ENCODE measurements around the gene ASB6.

The ASB6 gene

DNA sequence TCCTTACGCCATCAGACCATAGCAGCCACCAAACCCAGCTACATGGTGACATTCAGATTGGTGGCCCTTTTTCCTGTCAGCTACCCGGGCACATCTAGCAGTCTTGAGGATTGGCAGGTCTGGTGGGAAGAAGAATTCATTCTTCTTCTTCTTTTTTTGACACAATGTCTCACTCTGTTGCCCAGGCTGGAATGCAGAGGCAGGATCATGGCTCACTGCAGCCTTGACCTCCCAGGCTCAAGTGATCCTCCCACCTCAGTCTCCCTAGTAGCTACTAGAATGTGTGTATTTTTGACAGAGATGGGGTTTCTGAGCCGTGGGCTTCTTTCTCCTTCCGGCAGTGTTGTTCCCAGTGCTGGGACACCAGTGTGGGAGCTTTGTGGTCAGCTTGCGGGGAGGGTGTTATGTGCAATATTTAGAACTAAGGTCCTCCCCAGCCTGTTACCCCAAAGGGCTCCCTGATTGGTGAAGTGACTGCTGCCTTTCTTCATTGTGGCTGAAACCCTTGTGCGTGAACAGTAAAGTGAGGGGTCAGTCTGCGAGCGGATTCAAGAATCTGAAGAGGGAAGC is 12.6 kb downstream of the ASB6 start:
- in situ Hi-C loops (cut with MboI; ENCODE audit: low sequenced_read_pairs, unreplicated experiment), result no loop called here
- no peak for DNase-seq (ENCODE audit: low spot score)
- TF ChIP-seq, protein P1, sequence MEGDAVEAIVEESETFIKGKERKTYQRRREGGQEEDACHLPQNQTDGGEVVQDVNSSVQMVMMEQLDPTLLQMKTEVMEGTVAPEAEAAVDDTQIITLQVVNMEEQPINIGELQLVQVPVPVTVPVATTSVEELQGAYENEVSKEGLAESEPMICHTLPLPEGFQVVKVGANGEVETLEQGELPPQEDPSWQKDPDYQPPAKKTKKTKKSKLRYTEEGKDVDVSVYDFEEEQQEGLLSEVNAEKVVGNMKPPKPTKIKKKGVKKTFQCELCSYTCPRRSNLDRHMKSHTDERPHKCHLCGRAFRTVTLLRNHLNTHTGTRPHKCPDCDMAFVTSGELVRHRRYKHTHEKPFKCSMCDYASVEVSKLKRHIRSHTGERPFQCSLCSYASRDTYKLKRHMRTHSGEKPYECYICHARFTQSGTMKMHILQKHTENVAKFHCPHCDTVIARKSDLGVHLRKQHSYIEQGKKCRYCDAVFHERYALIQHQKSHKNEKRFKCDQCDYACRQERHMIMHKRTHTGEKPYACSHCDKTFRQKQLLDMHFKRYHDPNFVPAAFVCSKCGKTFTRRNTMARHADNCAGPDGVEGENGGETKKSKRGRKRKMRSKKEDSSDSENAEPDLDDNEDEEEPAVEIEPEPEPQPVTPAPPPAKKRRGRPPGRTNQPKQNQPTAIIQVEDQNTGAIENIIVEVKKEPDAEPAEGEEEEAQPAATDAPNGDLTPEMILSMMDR (IDR thresholded peaks at IDR 0.05; ENCODE audit: borderline replicate concordance, control extremely low read depth, extremely low read depth, insufficient read depth, missing control alignments), result no peak

DNA sequence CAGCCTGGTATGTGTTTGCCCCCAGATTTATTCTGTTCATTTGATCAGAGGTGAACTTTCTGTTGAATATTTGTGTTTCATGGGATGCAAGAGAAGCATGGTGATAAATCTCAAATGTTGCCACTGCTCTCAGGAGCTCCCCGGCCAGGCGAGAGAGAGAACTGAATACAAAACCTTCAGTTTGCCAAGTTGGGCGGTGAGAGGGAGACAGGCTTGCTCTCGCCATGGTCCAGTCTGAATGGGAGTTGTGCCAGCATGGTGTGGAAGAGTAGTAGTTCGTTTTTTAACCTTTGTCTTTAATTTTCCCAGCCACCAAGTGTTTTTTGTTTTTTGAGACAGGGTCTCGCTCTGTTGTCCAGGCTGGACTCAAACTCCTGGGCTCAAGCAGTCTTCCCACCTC is 13.2 kb downstream of the ASB6 start:
- no peak for DNase-seq (ENCODE audit: low spot score)
- TF ChIP-seq, protein P1 (IDR thresholded peaks at IDR 0.05; ENCODE audit: borderline replicate concordance, control extremely low read depth, extremely low read depth, insufficient read depth, missing control alignments), result no peak
- in situ Hi-C loops (cut with MboI; ENCODE audit: low sequenced_read_pairs, unreplicated experiment), result no loop called here

DNA sequence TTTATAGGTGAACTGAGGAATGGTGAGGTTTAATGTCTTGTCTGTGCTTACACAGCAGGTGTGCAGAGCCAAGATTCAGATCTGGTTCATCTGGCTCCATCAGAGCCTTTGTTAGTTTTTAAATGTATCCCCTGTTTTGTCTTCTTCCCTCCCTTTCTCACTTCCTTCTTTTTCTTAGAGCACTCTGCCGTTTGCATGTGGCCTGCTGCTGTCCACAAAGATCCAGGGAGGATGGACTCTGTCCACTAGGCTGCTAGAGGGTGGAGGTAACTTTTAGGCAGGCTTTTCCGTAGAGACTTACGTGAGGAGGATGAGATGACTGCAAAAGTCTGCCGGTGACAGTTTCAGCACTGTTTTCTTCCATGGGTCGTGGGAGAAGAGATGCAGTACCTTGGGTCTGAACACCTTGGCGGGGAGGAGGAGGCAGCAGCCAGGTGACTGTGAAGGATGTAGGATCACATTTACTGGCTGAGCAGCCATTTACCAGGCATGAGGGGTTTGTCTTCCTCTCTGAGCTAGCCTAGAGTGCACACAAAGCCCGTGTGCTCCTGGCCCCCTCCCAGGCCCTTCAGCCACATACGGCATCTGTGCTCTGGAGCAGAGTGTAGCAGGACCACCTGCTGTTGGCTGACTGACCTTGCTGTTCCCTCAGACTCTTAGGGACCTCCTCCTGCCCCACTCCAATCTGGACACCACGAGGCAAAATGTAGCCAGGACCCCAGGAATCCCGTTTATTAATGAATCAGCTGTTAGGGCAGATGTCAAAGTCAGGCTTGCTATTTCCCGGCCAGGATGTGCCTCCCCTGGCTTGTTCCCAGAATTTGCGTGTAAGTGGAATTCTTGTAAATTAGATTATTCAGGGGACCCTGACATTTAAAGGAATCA is 14.2 kb downstream of the ASB6 start:
- TF ChIP-seq, protein P1 (IDR thresholded peaks at IDR 0.05; ENCODE audit: borderline replicate concordance, control extremely low read depth, extremely low read depth, insufficient read depth, missing control alignments), result no peak
- no peak for DNase-seq (ENCODE audit: low spot score)
- in situ Hi-C loops (cut with MboI; ENCODE audit: low sequenced_read_pairs, unreplicated experiment), result no loop called here

DNA sequence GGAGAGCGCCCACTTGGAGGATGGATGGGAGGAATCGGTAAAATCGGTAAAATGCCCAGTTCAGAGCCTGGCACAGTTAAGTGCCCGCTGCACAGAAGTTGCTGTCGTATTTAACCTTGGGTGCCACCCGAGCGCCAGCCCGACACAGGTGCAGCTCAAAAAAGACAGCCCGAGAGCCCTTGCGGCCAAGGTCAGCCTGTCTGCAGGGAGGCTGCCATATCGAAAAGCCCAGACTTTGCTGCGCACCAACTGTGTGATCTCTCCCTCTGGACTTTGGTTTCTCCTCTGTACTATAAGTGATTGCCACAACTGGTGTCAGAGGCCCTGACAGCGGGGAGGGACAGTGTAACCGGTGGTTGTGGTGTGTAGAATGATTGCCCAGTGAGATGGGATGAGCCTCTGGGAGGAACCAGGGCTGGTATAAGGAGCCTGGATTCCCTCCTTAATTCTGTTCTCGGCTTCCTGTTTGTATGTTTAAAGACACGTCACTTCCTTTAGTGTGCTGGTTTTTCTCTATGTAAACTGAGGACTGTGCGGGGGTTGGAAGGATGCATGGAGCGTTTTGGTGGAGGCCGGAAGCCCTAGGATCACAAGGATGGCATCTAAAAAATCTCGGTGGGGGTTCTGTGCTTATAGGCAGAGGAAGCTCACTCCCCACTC is 15.2 kb downstream of the ASB6 start:
- DNase-seq (ENCODE audit: low spot score), result no peak
- in situ Hi-C loops (cut with MboI; ENCODE audit: low sequenced_read_pairs, unreplicated experiment), result no loop called here
- TF ChIP-seq, protein P1 (IDR thresholded peaks at IDR 0.05; ENCODE audit: borderline replicate concordance, control extremely low read depth, extremely low read depth, insufficient read depth, missing control alignments), result no peak

DNA sequence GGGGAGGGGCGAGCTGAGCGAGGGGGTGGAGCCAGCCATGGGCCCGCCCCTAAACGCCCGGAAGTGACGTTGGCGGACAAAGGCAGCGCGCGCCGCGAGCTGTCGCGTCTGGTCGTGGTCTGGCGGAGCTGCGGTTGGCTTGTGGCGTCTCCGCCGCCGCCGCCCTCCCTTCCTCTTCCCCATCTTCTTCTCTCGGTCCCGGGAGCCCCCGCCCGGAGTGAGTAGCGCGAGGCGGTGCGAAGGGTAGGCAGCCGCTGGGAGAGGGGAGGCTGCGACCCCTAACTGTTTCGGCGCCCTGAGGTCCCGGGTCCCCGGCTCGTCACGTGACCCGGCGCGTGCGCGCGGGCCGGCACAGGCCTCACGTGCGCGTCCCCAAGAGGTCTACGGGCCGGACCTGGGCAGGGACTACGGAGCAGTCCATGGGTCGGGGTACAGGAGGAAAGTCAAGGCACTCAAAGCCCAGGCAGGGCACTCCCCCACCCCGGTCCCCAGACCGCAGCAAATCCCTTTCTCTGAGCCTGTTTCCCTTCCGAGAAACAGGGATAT is 15.8 kb downstream of the ASB6 start, which contains the start of gene NTMT1:
NTMT1 (plus strand) TSS at position 85 of the 546 bp plus-strand sequence. CDS start 6,541 bp downstream, outside the sequence.
- DNase-seq (ENCODE audit: low spot score), result peak; percentile 96
- in situ Hi-C loops (cut with MboI; ENCODE audit: low sequenced_read_pairs, unreplicated experiment), result no loop called here
- TF ChIP-seq, protein P1 (IDR thresholded peaks at IDR 0.05; ENCODE audit: borderline replicate concordance, control extremely low read depth, extremely low read depth, insufficient read depth, missing control alignments), result no peak

DNA sequence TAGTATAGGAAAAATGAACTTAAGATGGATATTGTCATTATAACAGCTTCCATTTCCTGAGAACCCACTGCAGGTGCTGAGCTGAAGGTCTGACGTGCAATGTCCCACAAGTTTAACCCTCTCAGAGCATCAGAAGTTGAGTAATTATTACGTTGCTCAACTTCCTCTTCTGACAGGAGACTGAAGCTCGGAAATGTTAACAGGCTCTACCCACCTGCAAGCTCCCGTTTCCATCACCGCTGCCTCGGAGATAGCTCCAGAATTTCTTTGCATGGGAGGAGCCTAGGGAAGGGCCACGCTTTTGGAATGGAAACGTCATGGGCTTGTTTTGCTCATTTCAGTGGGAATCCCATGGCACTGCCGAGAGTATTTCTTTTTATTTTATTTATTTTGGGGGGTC is 17.0 kb downstream of the ASB6 start:
- TF ChIP-seq, protein P1 (IDR thresholded peaks at IDR 0.05; ENCODE audit: borderline replicate concordance, control extremely low read depth, extremely low read depth, insufficient read depth, missing control alignments), result no peak
- in situ Hi-C loops (cut with MboI; ENCODE audit: low sequenced_read_pairs, unreplicated experiment), result no loop called here
- DNase-seq (ENCODE audit: low spot score), result peak; percentile 59

All from GM13976 (cell line).